Uterus (tissue), 4 donors: ENCODE measurements around the gene MSANTD1. TPM values are rescaled to one million over a fixed set of nuclear protein-coding genes. Genes with fewer than 3 reads are reported as not detected.

Source experiments
- DNase-seq, 2 donors: peaks; one replicate each; pipeline ENCODE4 v3.0.0-alpha.2; 2019 to 2020
- H3K27ac ChIP-seq, 2 donors: fragments of 200-600 bp; sonication (generic); 1 replicate in 1 of 2; 2 replicates in 1 of 2; pipeline ENCODE4 v1.5.1; 2016 to 2018
- H3K27me3 ChIP-seq, 2 donors: fragments of 200-600 bp; sonication (generic); one replicate each; pipeline ENCODE4 v1.5.1; 2018 to 2019; ENCODE audit warnings: control low read depth in 1 of 2
- H3K36me3 ChIP-seq, 2 donors: fragments of 200-600 bp; sonication (generic); one replicate each; pipeline ENCODE4 v1.5.1; 2019; ENCODE audit warnings: control low read depth in 1 of 2
- H3K4me1 ChIP-seq, 2 donors: fragments of 200-600 bp; sonication (generic); one replicate each; pipeline ENCODE4 v1.5.1; 2018 to 2019; ENCODE audit warnings: control low read depth in 1 of 2
- H3K4me3 ChIP-seq, 2 donors: fragments of 200-600 bp; sonication (generic); 1 replicate in 1 of 2; 2 replicates in 1 of 2; pipeline ENCODE4 v1.5.1; 2018 to 2019; ENCODE audit warnings: mild to moderate bottlenecking in 1 of 2
- H3K9me3 ChIP-seq, 2 donors: fragments of 200-600 bp; sonication (generic); one replicate each; pipeline ENCODE4 v1.5.1; 2019; ENCODE audit warnings: control low read depth in 1 of 2
- CTCF ChIP-seq, 4 experiments: fragments of 200-600 bp in 2 of 4; fragments of 450-650 bp in 2 of 4; sonication (generic) in 2 of 4; IDR thresholded peaks; one replicate each; pipeline ENCODE4 v1.5.1; 2016 to 2019; ENCODE audit warnings: antibody characterized with exemption in 4 of 4, mild to moderate bottlenecking in 2 of 4, moderate library complexity in 1 of 4
- POLR2A ChIP-seq, 2 donors: fragments of 450-650 bp; IDR thresholded peaks; one replicate each; pipeline ENCODE4 v1.6.1; 2016; ENCODE audit warnings: antibody characterized with exemption in 2 of 2, mild to moderate bottlenecking in 1 of 2, moderate library complexity in 1 of 2
- intact Hi-C: fragments of 100-400 bp; cut with DNase I; formaldehyde crosslinking; loops from one replicate; pipeline ENCODE4 v1.15.1; 2023; ENCODE audit warnings: low total_unique reads
- total RNA-seq, 4 donors: library from RNA; depleted of rRNA in 3 of 4; stranded (reverse); fragments of >200 nt in 3 of 4; gene quantifications; one replicate each; pipeline versions ENCODE4 v1.1.0 to v1.2.4, GENCODE V29; 2014 to 2023
- donor health status: DM: yes; HTN: yes; CAD: no.

Gene MSANTD1
- total RNA-seq, 4 donors from 2014 or later: 1.3 to 3.3 (median 2.1) TPM; not detected in 1

GRCh38 chr4:3236326-3236878 is 12.6 kb upstream of the MSANTD1 start:
- intact Hi-C loops: no loop called here

GRCh38 chr4:3237266-3237665 is 11.7 kb upstream of the MSANTD1 start:
- Histone ChIP-seq H3K9me3 (no peaks in the 10 kb centered on the region), H3K4me3 (no peak overlapping the region), H3K27me3 (no peaks in the 10 kb centered on the region), H3K27ac (no peak overlapping the region), H3K4me1 (peaks cover 0 to 6% of the 10 kb centered on the region in 2 donors), H3K36me3 (no peaks in the 10 kb centered on the region)
- TF ChIP-seq POLR2A (IDR thresholded peaks at IDR 0.05): no peak
- no peak for TF ChIP-seq CTCF (IDR thresholded peaks at IDR 0.05)
- intact Hi-C loops: no loop called here
- no peak for DNase-seq

More at GRCh38 chr4:3236326-3236878, 12.6 kb upstream of the MSANTD1 start:
- Histone ChIP-seq H3K4me3 (no peak overlapping the region), H3K36me3 (no peaks in the 10 kb centered on the region), H3K27ac (no peak overlapping the region), H3K9me3 (no peaks in the 10 kb centered on the region), H3K4me1 (peaks cover 0 to 3% of the 10 kb centered on the region in 2 donors), H3K27me3 (no peaks in the 10 kb centered on the region)
- no peak for DNase-seq
- TF ChIP-seq CTCF (IDR thresholded peaks at IDR 0.05) (no peak), POLR2A (IDR thresholded peaks at IDR 0.05) (no peak)

GRCh38 chr4:3237712-3238560 is 11.0 kb upstream of the MSANTD1 start:
- intact Hi-C loops: no loop called here
- H3K36me3 ChIP-seq: no peaks in the 10 kb centered on the region

GRCh38 chr4:3238721-3239120 is 10.2 kb upstream of the MSANTD1 start:
- intact Hi-C loops: no loop called here

More at GRCh38 chr4:3237712-3238560, 11.0 kb upstream of the MSANTD1 start:
- H3K27ac ChIP-seq: no peak overlapping the region
- no peaks in the 10 kb centered on the region for H3K27me3 ChIP-seq
- no peak overlapping the region for H3K4me3 ChIP-seq
- no peaks in the 10 kb centered on the region for H3K9me3 ChIP-seq
- peaks cover 0 to 6% of the 10 kb centered on the region in 2 donors for H3K4me1 ChIP-seq
- TF ChIP-seq POLR2A (IDR thresholded peaks at IDR 0.05) (no peak), CTCF (IDR thresholded peaks at IDR 0.05) (no peak)
- no peak for DNase-seq

More at GRCh38 chr4:3238721-3239120, 10.2 kb upstream of the MSANTD1 start:
- no peak overlapping the region for H3K27ac ChIP-seq
- H3K36me3 ChIP-seq: no peaks in the 10 kb centered on the region
- TF ChIP-seq CTCF (IDR thresholded peaks at IDR 0.05) (no peak), POLR2A (IDR thresholded peaks at IDR 0.05) (no peak)
- H3K4me1 ChIP-seq: peaks cover 0 to 6% of the 10 kb centered on the region in 2 donors
- no peaks in the 10 kb centered on the region for H3K9me3 ChIP-seq
- no peak for DNase-seq
- no peak overlapping the region for H3K4me3 ChIP-seq
- H3K27me3 ChIP-seq: no peaks in the 10 kb centered on the region
